ENCODE data around the gene NRIP1. TPM values are rescaled to one million over a fixed set of nuclear protein-coding genes. Genes with fewer than 3 reads are reported as not detected.

The NRIP1 gene
- total RNA-seq, 6 donors from 2014 or later, result 10.5 to 47.2 (median 34.8) TPM

DNA sequence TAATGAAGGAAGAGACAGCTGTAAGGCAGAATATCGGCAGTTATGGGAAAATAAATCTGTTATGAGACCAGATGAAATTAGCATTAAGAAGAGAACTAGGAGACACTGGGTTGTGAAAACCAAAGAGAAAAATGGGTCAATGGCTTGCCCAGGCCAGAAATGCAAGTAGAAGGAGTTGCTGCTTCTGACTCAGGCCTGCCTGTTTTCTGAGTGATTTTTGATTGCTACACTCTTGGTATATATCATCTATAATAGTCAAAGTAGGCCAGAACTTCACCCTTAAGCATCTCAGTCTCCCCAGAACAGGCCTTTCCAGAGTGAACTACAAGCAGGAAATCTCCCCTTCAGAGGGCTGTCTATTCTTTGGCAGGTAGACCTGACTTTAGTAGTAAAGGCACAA, 107.0 kb downstream of the NRIP1 start:
- 87 to 100% methylated on average over 1 of the region's 1 CpG for WGBS, 2 donors
- no peak for ATAC-seq (ENCODE audit: low FRiP score in 2 of 2)
- no peak overlapping the region for H3K4me3 ChIP-seq

DNA sequence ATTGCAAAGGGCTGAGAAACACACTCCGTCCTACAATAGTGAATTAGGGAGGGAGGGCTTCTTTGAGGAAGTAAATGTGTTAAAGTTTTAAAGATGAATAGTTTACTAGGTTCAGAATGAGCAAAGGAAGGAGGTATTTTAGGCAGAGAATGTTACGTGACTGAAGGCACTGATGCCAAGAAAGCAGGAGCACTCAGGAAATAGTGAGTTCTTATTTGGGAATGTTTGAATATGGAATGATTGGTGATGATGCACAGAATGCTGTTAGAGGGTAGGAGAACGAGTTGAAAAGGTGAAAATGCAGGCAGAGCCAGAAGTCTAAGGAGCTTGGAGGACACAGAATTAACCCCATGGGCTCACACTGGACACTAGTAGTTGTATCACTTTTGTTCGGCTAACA, 108.0 kb downstream of the NRIP1 start:
- WGBS, 2 donors, result 64 to 69% methylated on average over 4 of the region's 4 CpGs

More for the DNA sequence above, 107.0 kb downstream of the NRIP1 start:
- TF ChIP-seq POLR2AphosphoS5 (IDR thresholded peaks at IDR 0.05) (no peak), EP300 (IDR thresholded peaks at IDR 0.05) (no peak), POLR2A (IDR thresholded peaks at IDR 0.05) (no peak)
- TF ChIP-seq, protein P1, sequence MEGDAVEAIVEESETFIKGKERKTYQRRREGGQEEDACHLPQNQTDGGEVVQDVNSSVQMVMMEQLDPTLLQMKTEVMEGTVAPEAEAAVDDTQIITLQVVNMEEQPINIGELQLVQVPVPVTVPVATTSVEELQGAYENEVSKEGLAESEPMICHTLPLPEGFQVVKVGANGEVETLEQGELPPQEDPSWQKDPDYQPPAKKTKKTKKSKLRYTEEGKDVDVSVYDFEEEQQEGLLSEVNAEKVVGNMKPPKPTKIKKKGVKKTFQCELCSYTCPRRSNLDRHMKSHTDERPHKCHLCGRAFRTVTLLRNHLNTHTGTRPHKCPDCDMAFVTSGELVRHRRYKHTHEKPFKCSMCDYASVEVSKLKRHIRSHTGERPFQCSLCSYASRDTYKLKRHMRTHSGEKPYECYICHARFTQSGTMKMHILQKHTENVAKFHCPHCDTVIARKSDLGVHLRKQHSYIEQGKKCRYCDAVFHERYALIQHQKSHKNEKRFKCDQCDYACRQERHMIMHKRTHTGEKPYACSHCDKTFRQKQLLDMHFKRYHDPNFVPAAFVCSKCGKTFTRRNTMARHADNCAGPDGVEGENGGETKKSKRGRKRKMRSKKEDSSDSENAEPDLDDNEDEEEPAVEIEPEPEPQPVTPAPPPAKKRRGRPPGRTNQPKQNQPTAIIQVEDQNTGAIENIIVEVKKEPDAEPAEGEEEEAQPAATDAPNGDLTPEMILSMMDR (IDR thresholded peaks at IDR 0.05), result no peak
- no peak for DNase-seq
- no peaks in the 10 kb centered on the region for H3K36me3 ChIP-seq
- no peaks in the 10 kb centered on the region for H3K4me1 ChIP-seq
- no peak overlapping the region for H3K27ac ChIP-seq
- no peaks in the 10 kb centered on the region for H3K9me3 ChIP-seq
- H3K27me3 ChIP-seq, result no peaks in the 10 kb centered on the region

DNA sequence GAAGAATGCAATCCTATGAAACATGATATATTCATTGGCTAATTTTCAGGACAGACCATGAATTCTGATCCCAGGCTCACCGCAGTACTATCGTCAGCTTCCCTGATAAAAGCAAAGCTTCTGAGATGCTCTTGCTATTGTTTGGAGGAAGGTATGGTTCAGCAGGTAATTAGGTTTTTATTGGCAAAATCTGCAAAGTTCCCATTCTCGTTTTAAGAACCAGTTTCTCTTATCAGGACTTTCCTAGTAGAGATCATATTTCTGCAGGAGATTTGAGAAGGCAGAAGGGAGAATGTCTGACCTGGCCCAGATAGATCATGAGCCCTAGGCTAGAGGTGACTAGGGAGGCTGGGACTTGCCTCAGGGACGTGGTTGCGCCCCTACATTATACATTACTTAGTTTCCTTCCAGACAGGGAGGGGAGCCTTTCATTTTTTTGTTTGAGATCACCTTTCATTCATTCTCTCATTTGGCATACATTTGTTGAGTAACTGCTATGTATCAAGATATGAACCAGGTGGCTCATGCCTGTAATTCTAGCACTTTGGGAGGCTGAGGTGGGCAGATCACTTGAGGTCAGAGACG, 108.8 kb downstream of the NRIP1 start:
- H3K9me3 ChIP-seq, result no peaks in the 10 kb centered on the region
- WGBS, 2 donors, result 79 to 86% methylated on average over 6 of the region's 6 CpGs
- TF ChIP-seq POLR2AphosphoS5 (IDR thresholded peaks at IDR 0.05), result no peak
- no peak for TF ChIP-seq EP300 (IDR thresholded peaks at IDR 0.05)
- TF ChIP-seq POLR2A (IDR thresholded peaks at IDR 0.05), result no peak
- TF ChIP-seq, protein P1 (IDR thresholded peaks at IDR 0.05), result no peak
- H3K36me3 ChIP-seq, result no peaks in the 10 kb centered on the region
- H3K4me1 ChIP-seq, result no peaks in the 10 kb centered on the region
- H3K27me3 ChIP-seq, result no peaks in the 10 kb centered on the region
- DNase-seq (no peak), ATAC-seq (ENCODE audit: low FRiP score in 2 of 2) (no peak)
- no peak overlapping the region for H3K4me3 ChIP-seq
- no peak overlapping the region for H3K27ac ChIP-seq

More for the DNA sequence above, 108.0 kb downstream of the NRIP1 start:
- no peaks in the 10 kb centered on the region for H3K27me3 ChIP-seq
- no peak overlapping the region for H3K27ac ChIP-seq
- H3K36me3 ChIP-seq, result no peaks in the 10 kb centered on the region
- no peak for DNase-seq
- no peak for ATAC-seq (ENCODE audit: low FRiP score in 2 of 2)
- TF ChIP-seq POLR2AphosphoS5 (IDR thresholded peaks at IDR 0.05) (no peak), POLR2A (IDR thresholded peaks at IDR 0.05) (no peak), EP300 (IDR thresholded peaks at IDR 0.05) (no peak)
- TF ChIP-seq, protein P1 (IDR thresholded peaks at IDR 0.05), result no peak
- no peaks in the 10 kb centered on the region for H3K4me1 ChIP-seq
- H3K4me3 ChIP-seq, result no peak overlapping the region
- no peaks in the 10 kb centered on the region for H3K9me3 ChIP-seq

DNA sequence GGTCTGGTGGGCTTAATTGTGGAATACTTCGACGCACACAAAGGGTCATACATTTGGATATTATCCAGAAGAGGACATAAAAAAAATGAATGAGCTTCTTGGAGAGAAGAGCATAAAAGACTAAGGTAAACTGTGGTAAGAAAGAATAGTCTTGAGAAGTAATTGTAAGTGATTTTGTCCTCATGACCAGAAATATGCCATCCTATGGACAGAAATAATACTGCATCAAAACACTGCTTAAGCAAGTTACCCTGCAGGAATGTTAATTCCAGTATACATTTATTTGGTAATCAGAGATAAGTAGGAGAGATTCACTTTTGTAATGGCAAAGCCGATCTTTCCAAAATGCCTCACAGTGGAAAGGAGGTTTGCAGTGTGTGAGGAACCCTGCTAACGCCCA, 111.9 kb downstream of the NRIP1 start:
- WGBS, 2 donors, result 70 to 92% methylated on average over 4 of the region's 4 CpGs
- ATAC-seq (ENCODE audit: low FRiP score in 2 of 2), result no peak
- no peaks in the 10 kb centered on the region for H3K36me3 ChIP-seq

More for the DNA sequence above, 111.9 kb downstream of the NRIP1 start:
- Histone ChIP-seq H3K4me3 (no peak overlapping the region), H3K27ac (no peak overlapping the region), H3K4me1 (no peaks in the 10 kb centered on the region), H3K9me3 (peaks cover 0 to 2% (median 0%) of the 10 kb centered on the region in 4 donors), H3K27me3 (no peaks in the 10 kb centered on the region)
- TF ChIP-seq POLR2A (IDR thresholded peaks at IDR 0.05) (no peak), EP300 (IDR thresholded peaks at IDR 0.05) (no peak), POLR2AphosphoS5 (IDR thresholded peaks at IDR 0.05) (no peak)
- TF ChIP-seq, protein P1 (IDR thresholded peaks at IDR 0.05), result no peak
- no peak for DNase-seq

Measured in upper lobe of left lung (tissue), 6 donors.